ENCODE data around the gene REV1. TPM values are rescaled to one million over a fixed set of nuclear protein-coding genes. Genes with fewer than 3 reads are reported as not detected.
"Not testable (repeated sequence)": the region's sequence is repeated elsewhere in the genome, so short reads cannot be mapped to it uniquely, and the experiment has no call there.

REV1 gene
- total RNA-seq = 10 to 100 TPM; 33.1 to 40.1 TPM

DNA sequence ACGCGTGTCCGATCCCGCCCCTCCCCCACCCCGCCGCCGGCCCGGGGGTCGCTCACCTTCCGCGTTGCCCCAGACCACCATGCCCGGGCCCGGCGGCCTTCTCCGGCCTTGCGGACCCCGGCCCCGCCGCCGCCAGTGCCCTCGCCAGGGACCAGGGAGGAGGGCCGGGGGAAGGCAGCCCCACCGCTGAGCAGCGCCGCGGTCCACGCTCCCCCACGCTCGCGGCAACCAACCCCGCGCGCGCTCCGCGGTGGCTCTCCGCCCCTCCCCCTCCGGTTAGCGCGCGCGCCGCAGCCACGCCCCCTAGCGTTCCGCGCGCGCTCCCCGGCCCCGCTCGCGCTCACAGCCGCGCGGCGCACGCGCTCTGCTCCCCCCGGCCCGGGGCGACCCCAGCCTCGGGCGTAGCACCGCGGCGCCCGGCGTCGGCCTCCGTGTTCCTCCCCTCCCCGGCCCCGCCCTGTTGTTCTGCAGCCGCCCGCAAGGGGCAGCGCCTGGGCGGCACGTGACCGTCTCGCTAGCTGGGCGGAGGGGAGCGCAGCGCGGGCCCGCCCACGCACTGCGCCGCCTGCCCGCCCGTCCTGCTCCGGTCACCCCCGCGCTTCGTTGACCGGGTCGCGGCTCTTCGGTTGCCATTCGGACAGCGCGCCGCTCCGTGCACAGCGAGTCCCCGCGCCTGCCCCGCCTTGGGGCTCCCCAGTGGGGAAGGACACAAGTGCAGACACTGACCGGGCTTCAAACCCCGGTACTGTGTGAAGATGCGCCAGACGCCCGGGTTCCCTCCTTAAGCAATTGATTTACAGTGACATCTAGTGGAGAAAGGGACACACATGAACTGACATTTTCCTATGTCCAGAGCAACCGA, at the start of gene REV1:
TSS of gene REV1 (minus strand) at position 257 of the 862 bp plus-strand sequence. CDS start 25,042 bp downstream, outside the sequence.
- H3K27me3 Mint-ChIP-seq = no peaks in the 10 kb centered on the region
- H3K4me3 Mint-ChIP-seq = peak within 1 kb of the TSS; percentile 98
- ATAC-seq (replicated peaks) = peak; percentile 86
- no peaks in the 10 kb centered on the region for H3K9me3 Mint-ChIP-seq
- H3K27ac Mint-ChIP-seq = peak within 1 kb of the TSS; percentile 95
- H3K36me3 Mint-ChIP-seq (ENCODE audit: low read depth) = peaks cover 21% of the 10 kb centered on the region
- peaks cover 26% of the 10 kb centered on the region for H3K4me1 Mint-ChIP-seq

GRCh38 chr2:99537910-99538485, 48.2 kb upstream of the REV1 start:
- no peak overlapping the region for H3K27ac Mint-ChIP-seq
- no peak overlapping the region for H3K4me3 Mint-ChIP-seq
- H3K36me3 Mint-ChIP-seq (ENCODE audit: low read depth) = no peaks in the 10 kb centered on the region
- peaks cover 24% of the 10 kb centered on the region for H3K27me3 Mint-ChIP-seq
- no peak for ATAC-seq (replicated peaks)
- peaks cover 6% of the 10 kb centered on the region for H3K9me3 Mint-ChIP-seq
- no peaks in the 10 kb centered on the region for H3K4me1 Mint-ChIP-seq

DNA sequence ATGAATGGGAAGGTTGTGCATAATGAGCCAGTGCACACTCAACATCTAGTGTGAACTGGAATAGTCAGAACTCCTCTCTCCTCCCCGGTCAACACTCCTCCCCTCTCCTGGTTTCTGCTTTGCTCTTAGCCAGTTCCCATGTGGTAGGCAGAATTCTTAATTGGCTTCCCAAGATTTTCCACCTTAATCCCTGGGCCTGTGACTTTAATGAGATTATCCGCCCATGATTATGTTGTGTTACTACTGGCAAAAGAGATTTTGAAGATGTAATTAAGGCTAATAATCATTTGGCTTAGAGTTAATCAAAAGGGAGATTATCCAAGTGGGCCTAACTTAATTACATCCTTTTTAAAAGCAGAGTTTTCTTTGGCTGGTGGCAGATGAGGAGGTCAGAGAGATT, 34.2 kb upstream of the REV1 start:
- Mint-ChIP-seq H3K27ac (no peak overlapping the region), H3K36me3 (ENCODE audit: low read depth) (no peaks in the 10 kb centered on the region), H3K4me1 (no peaks in the 10 kb centered on the region), H3K4me3 (no peak overlapping the region), H3K27me3 (peaks cover 7% of the 10 kb centered on the region), H3K9me3 (no peaks in the 10 kb centered on the region)
- ATAC-seq (replicated peaks) = no peak

GRCh38 chr2:99522157-99522556, 32.3 kb upstream of the REV1 start:
- no peak overlapping the region for H3K4me3 Mint-ChIP-seq
- peaks cover 12% of the 10 kb centered on the region for H3K27me3 Mint-ChIP-seq
- no peak for ATAC-seq (replicated peaks)
- no peaks in the 10 kb centered on the region for H3K9me3 Mint-ChIP-seq
- no peaks in the 10 kb centered on the region for H3K4me1 Mint-ChIP-seq
- H3K27ac Mint-ChIP-seq = no peak overlapping the region
- no peaks in the 10 kb centered on the region for H3K36me3 Mint-ChIP-seq (ENCODE audit: low read depth)

DNA sequence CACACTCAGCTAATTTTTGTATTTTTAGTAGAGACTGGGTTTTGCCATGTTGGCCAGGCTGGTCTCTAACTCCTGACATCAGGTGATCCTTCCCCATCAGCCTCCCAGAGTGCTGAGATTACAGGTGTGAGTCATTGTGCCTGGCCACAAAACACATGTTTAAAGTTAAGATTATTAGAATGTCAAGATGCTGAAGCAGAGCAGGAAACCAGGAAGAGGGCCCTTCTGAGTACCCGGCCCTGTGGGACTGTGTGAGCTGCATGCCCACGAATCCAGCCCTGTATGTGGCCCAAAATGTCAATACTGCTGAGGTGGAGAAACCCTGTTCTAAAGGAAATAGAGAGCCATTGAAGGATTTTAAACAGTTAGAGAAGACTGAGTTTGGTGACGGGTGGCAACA, 31.0 kb upstream of the REV1 start:
- H3K27me3 Mint-ChIP-seq = peaks cover 10% of the 10 kb centered on the region
- no peak for ATAC-seq (replicated peaks)
- no peak overlapping the region for H3K4me3 Mint-ChIP-seq
- no peak overlapping the region for H3K27ac Mint-ChIP-seq
- no peaks in the 10 kb centered on the region for H3K4me1 Mint-ChIP-seq
- no peaks in the 10 kb centered on the region for H3K36me3 Mint-ChIP-seq (ENCODE audit: low read depth)
- no peaks in the 10 kb centered on the region for H3K9me3 Mint-ChIP-seq

GRCh38 chr2:99520195-99520594, 30.4 kb upstream of the REV1 start:
- H3K36me3 Mint-ChIP-seq (ENCODE audit: low read depth) = no peaks in the 10 kb centered on the region

DNA sequence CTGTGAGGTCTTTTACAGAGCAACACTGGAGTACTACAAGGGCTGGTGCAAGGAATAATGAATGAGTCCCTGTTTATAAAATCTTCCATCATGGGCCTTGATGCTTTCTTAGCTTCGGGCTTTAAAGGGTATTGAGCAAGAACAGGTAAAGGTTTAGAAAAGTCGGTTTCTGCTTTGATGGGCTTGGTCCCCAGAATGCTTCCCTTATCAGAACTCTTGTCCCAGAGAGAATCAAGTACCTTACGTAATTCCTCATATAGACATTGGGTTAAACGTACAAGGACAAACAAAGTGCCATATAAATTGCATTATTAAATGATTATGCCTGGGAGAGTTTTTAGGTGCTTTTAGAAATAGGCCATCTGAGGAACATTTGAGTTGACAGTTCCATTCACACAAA, 24.5 kb upstream of the REV1 start:
- H3K4me3 Mint-ChIP-seq = no peak overlapping the region
- H3K36me3 Mint-ChIP-seq (ENCODE audit: low read depth) = no peaks in the 10 kb centered on the region
- ATAC-seq (replicated peaks) = no peak
- peaks cover 13% of the 10 kb centered on the region for H3K27me3 Mint-ChIP-seq
- H3K4me1 Mint-ChIP-seq = no peaks in the 10 kb centered on the region
- H3K9me3 Mint-ChIP-seq = no peaks in the 10 kb centered on the region
- H3K27ac Mint-ChIP-seq = no peak overlapping the region

More at GRCh38 chr2:99520195-99520594, 30.4 kb upstream of the REV1 start:
- no peak overlapping the region for H3K4me3 Mint-ChIP-seq
- H3K9me3 Mint-ChIP-seq = no peaks in the 10 kb centered on the region
- H3K27me3 Mint-ChIP-seq = peaks cover 10% of the 10 kb centered on the region
- no peak for ATAC-seq (replicated peaks)
- no peak overlapping the region for H3K27ac Mint-ChIP-seq
- no peaks in the 10 kb centered on the region for H3K4me1 Mint-ChIP-seq

- Mint-ChIP-seq H3K4me3 (no peak overlapping the region), H3K9me3 (no peaks in the 10 kb centered on the region), H3K27ac (no peak overlapping the region), H3K4me1 (no peaks in the 10 kb centered on the region), H3K36me3 (ENCODE audit: low read depth) (no peaks in the 10 kb centered on the region), H3K27me3 (peaks cover 3% of the 10 kb centered on the region)
- ATAC-seq (replicated peaks) = no peak
Measured at GRCh38 chr2:99512181-99512591, 22.4 kb upstream of the REV1 start.

GRCh38 chr2:99509387-99509786, 19.6 kb upstream of the REV1 start:
- no peak for ATAC-seq (replicated peaks)
- H3K36me3 Mint-ChIP-seq (ENCODE audit: low read depth) = no peaks in the 10 kb centered on the region

DNA sequence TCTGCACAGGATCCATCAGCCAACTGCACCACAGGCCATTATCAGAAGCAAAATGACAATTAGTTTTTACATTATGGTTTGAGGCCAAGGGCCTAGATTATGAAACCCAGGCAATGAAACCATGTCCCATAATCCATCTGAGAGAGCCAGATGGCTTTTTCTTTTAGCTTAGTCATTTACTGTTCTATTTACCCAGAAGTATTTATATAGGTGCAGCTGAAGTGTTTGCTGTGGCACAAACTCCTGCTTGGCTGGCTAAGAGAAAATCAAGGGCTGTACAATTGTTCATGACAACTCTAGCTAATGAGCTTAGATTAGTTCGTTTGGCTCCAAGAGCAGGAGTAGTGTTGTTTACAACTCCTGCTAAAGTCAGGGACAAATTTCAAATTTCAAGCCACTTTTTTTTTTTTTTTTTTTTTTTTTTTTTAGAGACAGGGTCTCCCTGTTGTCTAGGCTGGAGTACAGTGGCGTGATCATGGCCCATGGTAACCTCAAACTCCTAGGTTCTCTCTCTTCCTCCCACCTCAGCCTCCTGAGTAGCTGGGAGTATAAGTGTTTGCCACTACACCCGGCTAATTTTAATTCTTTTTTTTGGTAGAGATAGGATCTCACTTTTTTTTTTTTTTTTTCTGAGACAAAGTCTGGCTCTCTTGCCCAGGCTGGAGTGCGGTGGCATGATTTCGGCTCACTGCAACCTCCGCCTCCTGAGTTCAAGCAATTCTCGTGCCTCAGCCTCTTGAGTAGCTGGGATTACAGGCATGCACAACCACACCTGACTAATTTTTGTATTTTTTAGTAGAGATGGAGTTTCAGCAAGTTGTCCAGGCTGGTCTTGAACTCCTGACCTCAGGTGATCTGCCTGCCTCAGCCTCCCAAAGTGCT, 18.4 kb upstream of the REV1 start:
- Mint-ChIP-seq H3K27ac (no peak overlapping the region), H3K36me3 (ENCODE audit: low read depth) (no peaks in the 10 kb centered on the region), H3K4me1 (no peaks in the 10 kb centered on the region), H3K4me3 (no peak overlapping the region), H3K9me3 (no peaks in the 10 kb centered on the region), H3K27me3 (no peaks in the 10 kb centered on the region)
- ATAC-seq (replicated peaks) = no peak

More at GRCh38 chr2:99509387-99509786, 19.6 kb upstream of the REV1 start:
- Mint-ChIP-seq H3K27me3 (no peaks in the 10 kb centered on the region), H3K4me3 (no peak overlapping the region), H3K27ac (no peak overlapping the region), H3K9me3 (no peaks in the 10 kb centered on the region), H3K4me1 (no peaks in the 10 kb centered on the region)

DNA sequence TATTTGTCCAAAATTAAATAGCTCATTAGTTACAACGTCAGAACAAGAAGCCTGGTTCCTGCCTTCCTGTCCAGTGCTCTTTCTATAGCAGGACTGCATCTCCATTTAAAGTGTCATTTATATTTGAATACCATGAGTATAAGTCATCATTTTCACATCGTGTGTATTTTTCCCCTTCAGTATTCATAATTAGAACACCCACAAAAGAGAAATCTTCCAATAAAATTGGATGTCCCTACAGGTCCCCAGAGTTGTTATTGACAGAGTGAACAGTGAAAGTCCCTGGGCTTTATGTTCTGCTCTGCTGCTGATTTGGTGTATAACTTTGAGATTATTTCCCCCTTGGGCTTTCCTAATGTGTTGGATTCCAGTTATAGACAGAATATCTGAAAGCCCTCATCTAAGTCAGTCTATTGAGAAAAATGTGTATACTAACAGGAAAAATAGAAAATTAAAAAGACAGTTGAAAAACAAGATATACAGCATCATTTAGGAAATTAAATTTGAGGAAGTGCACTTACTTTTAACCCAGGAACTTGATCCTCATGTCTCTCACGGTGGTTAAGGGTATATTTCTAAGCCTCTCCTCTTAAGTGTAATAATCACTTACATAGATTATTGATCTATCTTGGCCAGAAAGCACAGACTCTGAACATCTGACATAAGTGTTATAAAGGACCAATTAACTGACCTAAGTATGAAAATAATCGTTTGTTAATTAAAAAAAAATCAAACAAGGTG, 15.2 kb upstream of the REV1 start:
- H3K4me3 Mint-ChIP-seq = peak overlapping the region; percentile 39
- no peaks in the 10 kb centered on the region for H3K9me3 Mint-ChIP-seq
- no peaks in the 10 kb centered on the region for H3K36me3 Mint-ChIP-seq (ENCODE audit: low read depth)
- peaks cover 6% of the 10 kb centered on the region for H3K27me3 Mint-ChIP-seq
- ATAC-seq (replicated peaks) = peak; percentile 74
- H3K27ac Mint-ChIP-seq = peak overlapping the region; percentile 50
- H3K4me1 Mint-ChIP-seq = no peaks in the 10 kb centered on the region

DNA sequence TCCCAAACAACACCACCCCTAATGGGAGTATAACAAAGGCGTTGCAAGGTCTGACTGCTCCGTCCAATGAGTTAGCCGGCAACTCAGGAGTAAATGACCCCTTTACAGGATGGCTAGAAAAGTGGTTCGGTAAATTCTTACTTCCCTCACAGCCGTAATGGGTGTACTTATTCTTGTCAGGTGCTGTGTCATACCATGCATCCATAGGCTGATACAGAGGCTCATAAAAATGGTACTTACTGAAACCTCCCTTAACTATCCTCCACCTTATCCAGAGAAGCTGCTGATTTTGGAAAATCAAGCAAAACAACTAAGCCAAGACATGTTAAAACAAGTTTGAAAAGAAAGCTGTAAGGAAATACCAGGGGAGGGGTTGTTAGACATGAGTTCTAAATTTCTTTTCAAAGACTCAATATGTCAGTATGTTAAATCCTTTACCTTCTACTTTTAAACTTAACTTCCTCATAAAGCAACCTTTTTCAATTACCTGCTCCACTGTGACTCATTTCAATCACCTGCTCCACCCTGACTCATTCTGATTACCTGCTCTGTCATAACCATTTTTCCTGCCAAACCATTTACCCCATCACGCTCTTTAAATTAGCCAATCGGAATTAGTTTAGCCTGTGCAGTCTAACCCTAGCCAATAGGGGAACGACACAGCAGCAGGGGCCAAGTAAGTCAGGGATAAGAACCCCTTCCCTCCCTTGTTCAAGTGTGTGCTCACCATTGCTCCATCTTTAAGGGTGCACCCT, 14.0 kb upstream of the REV1 start:
- not testable (repeated sequence) for H3K36me3 Mint-ChIP-seq (ENCODE audit: low read depth); H3K4me1 Mint-ChIP-seq; H3K9me3 Mint-ChIP-seq
- Mint-ChIP-seq H3K27me3 (peaks cover 18% of the 10 kb centered on the region), H3K4me3 (peak overlapping the region; percentile 5), H3K27ac (peak overlapping the region; percentile 6)
- peak; percentile 19 for ATAC-seq (replicated peaks)

DNA sequence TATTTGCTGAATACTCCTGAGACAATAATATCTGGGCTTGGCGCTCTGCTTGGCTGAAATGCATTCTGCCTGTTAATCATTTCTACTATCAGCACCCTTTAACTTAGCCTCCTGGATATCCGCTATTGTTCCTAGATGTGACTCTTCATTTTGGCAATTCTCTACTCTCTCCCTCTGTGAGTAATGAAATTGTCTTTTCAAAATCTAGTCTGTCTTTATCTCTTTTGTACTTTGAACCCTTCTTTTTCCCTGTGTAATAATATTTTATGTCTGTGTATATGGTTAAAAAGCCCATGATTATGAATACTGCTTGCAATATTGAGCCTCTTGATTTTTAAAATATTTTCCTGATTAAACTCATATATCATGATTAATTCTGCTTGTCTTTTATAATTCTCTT, 6.2 kb upstream of the REV1 start:
- no peaks in the 10 kb centered on the region for H3K9me3 Mint-ChIP-seq
- H3K27ac Mint-ChIP-seq = no peak overlapping the region
- peaks cover 3% of the 10 kb centered on the region for H3K4me1 Mint-ChIP-seq
- H3K4me3 Mint-ChIP-seq = no peak overlapping the region
- peaks cover 29% of the 10 kb centered on the region for H3K27me3 Mint-ChIP-seq
- no peaks in the 10 kb centered on the region for H3K36me3 Mint-ChIP-seq (ENCODE audit: low read depth)
- ATAC-seq (replicated peaks) = no peak

Measured in activated T-helper 17 cell treated with anti-CD3 and anti-CD28 coated beads, Interleukin-2, amount 50 U/mL, for 72 hours (primary cell).